Right lung (tissue), 5 donors: ENCODE data around the gene SPEN. TPM values are rescaled to one million over a fixed set of nuclear protein-coding genes. Genes with fewer than 3 reads are reported as not detected.

ENCODE experiments used
- DNase-seq, 2 donors: peaks; one replicate each; pipeline ENCODE4 v3.0.0-alpha.2; 2013
- polyA plus RNA-seq, 5 donors: library from polyadenylated mRNA; unstranded; fragments of 120-200 nt; gene quantifications; one replicate each; pipeline versions ENCODE4 v1.2.1 to v1.2.3, GENCODE V29; 2013; ENCODE audit warnings: inconsistent platforms in 1 of 5, low replicate concordance in 1 of 5; ENCODE audit not compliant: insufficient read length in 5 of 5, insufficient read depth in 1 of 5

Gene SPEN
- polyA plus RNA-seq, 5 donors, result 53.9 to 65.8 (median 55.9) TPM

GRCh38 chr1:15935056-15935950, 87.8 kb downstream of the SPEN start:
- no peak for DNase-seq

- DNase-seq, result no peak
Observed at GRCh38 chr1:15936025-15936424, 88.5 kb downstream of the SPEN start.

- no peak for DNase-seq
Observed at GRCh38 chr1:15937146-15937545, 89.6 kb downstream of the SPEN start.

- DNase-seq, result no peak
Observed at GRCh38 chr1:15937706-15938168, 90.2 kb downstream of the SPEN start.

- DNase-seq, result no peak
Observed at GRCh38 chr1:15938628-15939161, 91.2 kb downstream of the SPEN start.

GRCh38 chr1:15939181-15940109, 91.9 kb downstream of the SPEN start:
- no peak for DNase-seq

- DNase-seq, result no peak
Observed at GRCh38 chr1:15940110-15941043, 92.9 kb downstream of the SPEN start.

GRCh38 chr1:15941044-15941840, 93.7 kb downstream of the SPEN start:
- DNase-seq, result no peak

GRCh38 chr1:15941899-15942660, 94.6 kb downstream of the SPEN start:
- DNase-seq, result no peak

- DNase-seq, result no peak
Observed at GRCh38 chr1:15942661-15943327, 95.3 kb downstream of the SPEN start.

GRCh38 chr1:15943328-15943991, 96.0 kb downstream of the SPEN start:
- no peak for DNase-seq

GRCh38 chr1:15943992-15944307, 96.4 kb downstream of the SPEN start:
- DNase-seq, result no peak

GRCh38 chr1:15944308-15945010, 97.0 kb downstream of the SPEN start:
- DNase-seq, result no peak

GRCh38 chr1:15945011-15945831, 97.7 kb downstream of the SPEN start:
- DNase-seq, result no peak

- DNase-seq, result no peak
Observed at GRCh38 chr1:15945832-15946448, 98.4 kb downstream of the SPEN start.
